Measurements from ENCODE around the gene PCDHB14. TPM values are rescaled to one million over a fixed set of nuclear protein-coding genes. Genes with fewer than 3 reads are reported as not detected.
"Not testable (repeated sequence)": the region's sequence is repeated elsewhere in the genome, so short reads cannot be mapped to it uniquely, and the experiment has no call there.

The PCDHB14 gene
- total RNA-seq, 2 experiments from 2014 or later, result not detected

GRCh38 chr5:141234109-141234667, 11.0 kb downstream of the PCDHB14 start:
- CTCF ChIA-PET, result interaction anchor here (0.8 to 1.5 kb wide), 5 partner anchors 11 to 323 kb away, joined by 3 to 6 read pairs (median 4); partner anchors contain the start of gene PCDHB15

GRCh38 chr5:141235922-141236321, 12.8 kb downstream of the PCDHB14 start:
- H3K9me3 Mint-ChIP-seq, result peaks cover 34% of the 10 kb centered on the region
- not testable (repeated sequence) for ATAC-seq

More at GRCh38 chr5:141234109-141234667, 11.0 kb downstream of the PCDHB14 start:
- ATAC-seq (no peak), DNase-seq (no peak)
- H3K9me3 Mint-ChIP-seq, result peaks cover 26% of the 10 kb centered on the region
- no peak overlapping the region for H3K27ac Mint-ChIP-seq
- POLR2A ChIA-PET, result no interaction called here
- peaks cover 14% of the 10 kb centered on the region for H3K36me3 Mint-ChIP-seq (ENCODE audit: low read depth)
- H3K4me3 Mint-ChIP-seq, result no peak overlapping the region
- peak; percentile 10 for TF ChIP-seq CTCF (IDR thresholded peaks at IDR 0.05)
- peaks cover 37% of the 10 kb centered on the region for H3K27me3 Mint-ChIP-seq
- intact Hi-C loops (cut with micrococcal nuclease), result no loop called here
- H3K4me1 Mint-ChIP-seq (ENCODE audit: low read depth), result no peaks in the 10 kb centered on the region

GRCh38 chr5:141236516-141237313, 13.6 kb downstream of the PCDHB14 start:
- H3K36me3 Mint-ChIP-seq (ENCODE audit: low read depth), result peaks cover 19% of the 10 kb centered on the region
- DNase-seq (no peak), ATAC-seq (no peak)
- CTCF ChIA-PET, result no interaction called here
- no peaks in the 10 kb centered on the region for H3K4me1 Mint-ChIP-seq (ENCODE audit: low read depth)
- H3K27ac Mint-ChIP-seq, result no peak overlapping the region
- peaks cover 35% of the 10 kb centered on the region for H3K9me3 Mint-ChIP-seq
- peaks cover 52% of the 10 kb centered on the region for H3K27me3 Mint-ChIP-seq
- no peak overlapping the region for H3K4me3 Mint-ChIP-seq
- POLR2A ChIA-PET, result no interaction called here
- intact Hi-C loops (cut with micrococcal nuclease), result no loop called here
- TF ChIP-seq CTCF (IDR thresholded peaks at IDR 0.05), result no peak

More at GRCh38 chr5:141235922-141236321, 12.8 kb downstream of the PCDHB14 start:
- DNase-seq; H3K27ac Mint-ChIP-seq; intact Hi-C loops (cut with micrococcal nuclease); H3K4me1 Mint-ChIP-seq (ENCODE audit: low read depth); CTCF ChIA-PET; H3K4me3 Mint-ChIP-seq; POLR2A ChIA-PET: not testable (repeated sequence)
- Mint-ChIP-seq H3K36me3 (ENCODE audit: low read depth) (peaks cover 17% of the 10 kb centered on the region), H3K27me3 (peaks cover 48% of the 10 kb centered on the region)

GRCh38 chr5:141241496-141241895, 18.4 kb downstream of the PCDHB14 start:
- ChIA-PET POLR2A (no interaction called here), CTCF (no interaction called here)
- H3K27ac Mint-ChIP-seq, result no peak overlapping the region
- peaks cover 41% of the 10 kb centered on the region for H3K27me3 Mint-ChIP-seq
- TF ChIP-seq CTCF (IDR thresholded peaks at IDR 0.05), result no peak
- no peak for ATAC-seq
- H3K36me3 Mint-ChIP-seq (ENCODE audit: low read depth), result peaks cover 34% of the 10 kb centered on the region
- intact Hi-C loops (cut with micrococcal nuclease), result no loop called here
- H3K4me3 Mint-ChIP-seq, result no peak overlapping the region
- DNase-seq, result no peak
- no peaks in the 10 kb centered on the region for H3K4me1 Mint-ChIP-seq (ENCODE audit: low read depth)
- H3K9me3 Mint-ChIP-seq, result peaks cover 45% of the 10 kb centered on the region

GRCh38 chr5:141245250-141245717, 22.1 kb downstream of the PCDHB14 start, which contains the start of gene PCDHB15:
Gene PCDHB15, plus strand, starts transcription at chr5:141245395. Its CDS starts 184 bp downstream, at chr5:141245579.
- H3K36me3 Mint-ChIP-seq (ENCODE audit: low read depth), result peaks cover 39% of the 10 kb centered on the region
- DNase-seq (peak; percentile 51), ATAC-seq (no peak)
- no peak within 1 kb of the TSS for H3K4me3 Mint-ChIP-seq
- CTCF ChIA-PET, result interaction anchor here (0.7 to 1.7 kb wide), 9 partner anchors 9 to 319 kb away, joined by 3 to 9 read pairs (median 4); partner anchors contain the start of genes PCDHB12 and PCDHB14
- intact Hi-C loops (cut with micrococcal nuclease), result no loop called here
- POLR2A ChIA-PET, result interaction anchor here (0.9 kb wide), 1 partner anchor 10 kb away, joined by 3 read pairs; no protein-coding TSS in a partner anchor
- peak; percentile 20 for TF ChIP-seq CTCF (IDR thresholded peaks at IDR 0.05)
- no peak within 1 kb of the TSS for H3K27ac Mint-ChIP-seq
- H3K9me3 Mint-ChIP-seq, result peaks cover 58% of the 10 kb centered on the region
- no peaks in the 10 kb centered on the region for H3K4me1 Mint-ChIP-seq (ENCODE audit: low read depth)
- peaks cover 28% of the 10 kb centered on the region for H3K27me3 Mint-ChIP-seq

- POLR2A ChIA-PET, result not testable (repeated sequence)
- CTCF ChIA-PET, result interaction anchor here (1.6 kb wide), 1 partner anchor 10 kb away, joined by 4 read pairs; no protein-coding TSS in a partner anchor
- H3K9me3 Mint-ChIP-seq, result peaks cover 59% of the 10 kb centered on the region
Measured at GRCh38 chr5:141246971-141247370, 23.8 kb downstream of the PCDHB14 start.

GRCh38 chr5:141247434-141247833, 24.3 kb downstream of the PCDHB14 start:
- CTCF ChIA-PET; POLR2A ChIA-PET; ATAC-seq; H3K27ac Mint-ChIP-seq; H3K4me1 Mint-ChIP-seq (ENCODE audit: low read depth); intact Hi-C loops (cut with micrococcal nuclease); H3K4me3 Mint-ChIP-seq; DNase-seq: not testable (repeated sequence)
- Mint-ChIP-seq H3K27me3 (peaks cover 14% of the 10 kb centered on the region), H3K36me3 (ENCODE audit: low read depth) (peaks cover 32% of the 10 kb centered on the region), H3K9me3 (peaks cover 57% of the 10 kb centered on the region)

More at GRCh38 chr5:141246971-141247370, 23.8 kb downstream of the PCDHB14 start:
- H3K4me1 Mint-ChIP-seq (ENCODE audit: low read depth); DNase-seq; intact Hi-C loops (cut with micrococcal nuclease); ATAC-seq; H3K4me3 Mint-ChIP-seq; H3K27ac Mint-ChIP-seq: not testable (repeated sequence)
- H3K36me3 Mint-ChIP-seq (ENCODE audit: low read depth), result peaks cover 34% of the 10 kb centered on the region
- peaks cover 16% of the 10 kb centered on the region for H3K27me3 Mint-ChIP-seq

Measured in activated CD8-positive, alpha-beta T cell treated with anti-CD3 and anti-CD28 coated beads for 36 hours (primary cell).